ENCODE data around the gene HAT1. TPM values are rescaled to one million over a fixed set of nuclear protein-coding genes. Genes with fewer than 3 reads are reported as not detected.

The HAT1 gene
- total and polyA plus RNA-seq, 2 of the 4 experiments (the other 2 are of a cell fraction), result 24.4 to 42.1 TPM

GRCh38 chr2:171957061-171957460, 34.8 kb downstream of the HAT1 start:
- CTCF ChIA-PET, result no interaction called here
- TF ChIP-seq MAZ (IDR thresholded peaks at IDR 0.05; ENCODE audit: borderline replicate concordance, low read depth, low read length), result no peak
- no peak for TF ChIP-seq POLR2A (IDR thresholded peaks at IDR 0.05; ENCODE audit: low read depth, low read length)
- TF ChIP-seq RAD21 (IDR thresholded peaks at IDR 0.05; ENCODE audit: low read length), result no peak
- no peak for TF ChIP-seq SMC3 (IDR thresholded peaks at IDR 0.05; ENCODE audit: low read depth, low read length)
- no peak for DNase-seq

More at GRCh38 chr2:171957061-171957460, 34.8 kb downstream of the HAT1 start:
- H3K9ac ChIP-seq (ENCODE audit: low read depth, low read length), result no peak overlapping the region
- no peak overlapping the region for H2BK20ac ChIP-seq (ENCODE audit: low read depth, low read length)
- H4K5ac ChIP-seq (ENCODE audit: low read depth, low read length), result no peak overlapping the region
- no peak overlapping the region for H3K23ac ChIP-seq (ENCODE audit: low read depth, low read length)
- no peaks in the 10 kb centered on the region for H3K27me3 ChIP-seq (ENCODE audit: control insufficient read depth, insufficient read depth, low read length)
- H3K4ac ChIP-seq (ENCODE audit: low read depth, low read length), result no peak overlapping the region
- H3K4me3 ChIP-seq (ENCODE audit: insufficient read depth, low read depth, low read length), result no peak overlapping the region
- 0 out of 2 replicates have a peak, but pooled peaks cover 1% of the 10 kb centered on the region for H3K9me3 ChIP-seq (ENCODE audit: control insufficient read depth, insufficient read depth, low read length)
- BruUV-seq (replicated peaks), result no TSS peak
- no peak overlapping the region for H3K14ac ChIP-seq (replicated peaks; ENCODE audit: low read depth, low read length)
- no peak overlapping the region for H3K27ac ChIP-seq (ENCODE audit: insufficient read depth, low read length)
- no peak overlapping the region for H3K18ac ChIP-seq (ENCODE audit: low read depth, low read length)
- no peak overlapping the region for H3K4me2 ChIP-seq (ENCODE audit: low read depth, low read length)
- H2AK9ac ChIP-seq (replicated peaks; ENCODE audit: low read depth, low read length, poor library complexity), result no peak overlapping the region
- H3K4me1 ChIP-seq (ENCODE audit: control insufficient read depth, insufficient read depth, low read length), result peaks cover 16% of the 10 kb centered on the region
- dilution Hi-C loops (cut with HindIII; ENCODE audit: low sequenced_read_pairs, unreplicated experiment) (no loop called here), intact Hi-C loops (cut with micrococcal nuclease) (no loop called here), in situ Hi-C loops (cut with MboI; ENCODE audit: low sequenced_read_pairs) (no loop called here)
- H3K79me1 ChIP-seq (ENCODE audit: low read depth in 1 of 2, low read length in 2 of 2), result peaks cover 11 to 39% of the 10 kb centered on the region in 2 experiments
- no peak overlapping the region for H3K56ac ChIP-seq (ENCODE audit: extremely low read depth, insufficient read depth, low read length)
- H2BK5ac ChIP-seq (ENCODE audit: low read depth, low read length, poor library complexity, severe bottlenecking), result no peak overlapping the region
- H2AFZ ChIP-seq (replicated peaks; ENCODE audit: low read length, poor library complexity), result no peak overlapping the region
- H4K91ac ChIP-seq (ENCODE audit: insufficient read depth, low read depth, low read length), result no peak overlapping the region
- no peak overlapping the region for H2BK120ac ChIP-seq (ENCODE audit: low read depth, low read length)
- no peaks in the 10 kb centered on the region; the same call in 1 of the 2 replicates for H4K20me1 ChIP-seq (ENCODE audit: insufficient read depth, low read length)
- POLR2A ChIA-PET (ENCODE audit: unreplicated experiment), result no interaction called here
- peaks cover 6% of the 10 kb centered on the region; the same call in 1 of the 2 replicates for H3K36me3 ChIP-seq (ENCODE audit: control insufficient read depth, insufficient read depth, low read length)
- H3K9me1 ChIP-seq (ENCODE audit: insufficient read depth, low read length), result peaks cover 11% of the 10 kb centered on the region
- WGBS, 2 experiments (ENCODE audit: extremely low coverage in 2 of 2, insufficient read length in 1 of 2), result no CpG with 5 or more reads among the region's 2 CpGs
- no peak overlapping the region for H2AK5ac ChIP-seq (ENCODE audit: low read depth, low read length)
- H2BK15ac ChIP-seq (ENCODE audit: low read depth, low read length), result no peak overlapping the region
- no peak for ATAC-seq (ENCODE audit: low read depth)
- H4K8ac ChIP-seq (ENCODE audit: low read depth in 2 of 2, low read length in 2 of 2), result no peak overlapping the region

Data from IMR-90 (cell line).